ENCODE data around the gene JMJD1C.

JMJD1C gene

GRCh38 chr10:63375859-63376258 lies 89.9 kb downstream of the JMJD1C start:
- TF ChIP-seq SPI1 (IDR thresholded peaks at IDR 0.05; ENCODE audit: low read depth, low read length) (no peak), POLR2AphosphoS5 (IDR thresholded peaks at IDR 0.05; ENCODE audit: low read depth, low read length) (no peak), PAX5 (IDR thresholded peaks at IDR 0.05; ENCODE audit: insufficient read depth, low read length, severe bottlenecking) (no peak), TAF1 (IDR thresholded peaks at IDR 0.05; ENCODE audit: low read depth, low read length) (no peak), POLR2A (IDR thresholded peaks at IDR 0.05; ENCODE audit: low read depth, low read length) (no peak), POU2F2 (IDR thresholded peaks at IDR 0.05; ENCODE audit: low read depth, low read length) (no peak)
- DNase-seq (ENCODE audit: insufficient read length, low spot score) (no peak), FAIRE-seq (no peak)

- no peak for DNase-seq (ENCODE audit: insufficient read length, low spot score)
- no peak for FAIRE-seq
- no peak for TF ChIP-seq PAX5 (IDR thresholded peaks at IDR 0.05; ENCODE audit: insufficient read depth, low read length, severe bottlenecking)
Measured at GRCh38 chr10:63375458-63375857, 90.3 kb downstream of the JMJD1C start.

GRCh38 chr10:63374991-63375390 lies 90.8 kb downstream of the JMJD1C start:
- FAIRE-seq (no peak), DNase-seq (ENCODE audit: insufficient read length, low spot score) (no peak)
- TF ChIP-seq PAX5 (IDR thresholded peaks at IDR 0.05; ENCODE audit: insufficient read depth, low read length, severe bottlenecking) (no peak), POLR2A (IDR thresholded peaks at IDR 0.05; ENCODE audit: low read depth, low read length) (no peak)

DNA sequence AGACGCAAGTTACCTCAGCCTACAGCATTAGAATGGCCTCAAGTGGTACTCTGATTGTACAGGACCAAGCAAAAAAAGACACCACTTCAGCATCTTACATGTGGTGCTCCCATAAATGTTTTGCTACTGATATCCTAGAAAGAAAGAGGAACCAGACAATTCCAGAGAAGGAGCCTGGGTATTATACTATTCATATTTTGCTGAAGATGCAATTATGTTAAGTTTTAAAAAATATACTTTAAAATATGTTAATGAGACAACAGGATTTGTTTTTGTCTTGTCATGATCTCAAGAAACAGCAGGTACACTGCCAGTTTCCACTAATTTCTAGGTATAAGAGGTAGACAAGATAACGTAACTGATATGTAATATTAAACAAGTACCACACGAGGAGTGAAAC lies 92.6 kb downstream of the JMJD1C start:
- no peak for DNase-seq (ENCODE audit: insufficient read length, low spot score)
- TF ChIP-seq POLR2A (IDR thresholded peaks at IDR 0.05; ENCODE audit: low read depth, low read length) (no peak), TAF1 (IDR thresholded peaks at IDR 0.05; ENCODE audit: low read depth, low read length) (no peak), PAX5 (IDR thresholded peaks at IDR 0.05; ENCODE audit: insufficient read depth, low read length, severe bottlenecking) (no peak), SPI1 (IDR thresholded peaks at IDR 0.05; ENCODE audit: low read depth, low read length) (no peak), POLR2AphosphoS5 (IDR thresholded peaks at IDR 0.05; ENCODE audit: low read depth, low read length) (no peak), POU2F2 (IDR thresholded peaks at IDR 0.05; ENCODE audit: low read depth, low read length) (no peak)
- FAIRE-seq: no peak

- no peak for DNase-seq (ENCODE audit: insufficient read length, low spot score)
- no peak for TF ChIP-seq PAX5 (IDR thresholded peaks at IDR 0.05; ENCODE audit: insufficient read depth, low read length, severe bottlenecking)
- no peak for TF ChIP-seq POLR2A (IDR thresholded peaks at IDR 0.05; ENCODE audit: low read depth, low read length)
- TF ChIP-seq SPI1 (IDR thresholded peaks at IDR 0.05; ENCODE audit: low read depth, low read length): no peak
- no peak for TF ChIP-seq POLR2AphosphoS5 (IDR thresholded peaks at IDR 0.05; ENCODE audit: low read depth, low read length)
- no peak for TF ChIP-seq POU2F2 (IDR thresholded peaks at IDR 0.05; ENCODE audit: low read depth, low read length)
- TF ChIP-seq TAF1 (IDR thresholded peaks at IDR 0.05; ENCODE audit: low read depth, low read length): no peak
- no peak for FAIRE-seq
Measured at GRCh38 chr10:63369711-63370110, 96.1 kb downstream of the JMJD1C start.

DNA sequence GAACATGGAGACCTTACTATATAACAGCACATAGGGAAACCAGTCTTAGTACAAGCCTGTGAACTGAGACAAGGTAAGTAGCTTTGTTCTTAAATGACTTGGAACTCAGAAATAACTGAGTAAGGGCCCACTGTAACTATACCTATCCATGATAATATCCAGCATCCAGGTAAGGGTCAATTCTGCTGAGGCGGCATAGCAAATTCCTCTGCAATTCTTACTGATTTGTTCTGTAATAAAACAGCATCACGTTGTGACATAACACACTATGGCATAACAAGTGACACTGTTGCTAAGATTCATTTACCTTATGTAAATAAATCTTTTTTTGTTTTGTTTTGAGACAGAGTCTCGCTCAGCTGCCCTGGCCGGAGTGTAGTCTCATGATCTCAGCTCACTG lies 97.4 kb downstream of the JMJD1C start:
- no peak for TF ChIP-seq TAF1 (IDR thresholded peaks at IDR 0.05; ENCODE audit: low read depth, low read length)
- TF ChIP-seq POU2F2 (IDR thresholded peaks at IDR 0.05; ENCODE audit: low read depth, low read length): no peak
- TF ChIP-seq SPI1 (IDR thresholded peaks at IDR 0.05; ENCODE audit: low read depth, low read length): no peak
- TF ChIP-seq POLR2AphosphoS5 (IDR thresholded peaks at IDR 0.05; ENCODE audit: low read depth, low read length): no peak
- no peak for TF ChIP-seq POLR2A (IDR thresholded peaks at IDR 0.05; ENCODE audit: low read depth, low read length)
- no peak for TF ChIP-seq PAX5 (IDR thresholded peaks at IDR 0.05; ENCODE audit: insufficient read depth, low read length, severe bottlenecking)
- no peak for FAIRE-seq
- DNase-seq (ENCODE audit: insufficient read length, low spot score): no peak

DNA sequence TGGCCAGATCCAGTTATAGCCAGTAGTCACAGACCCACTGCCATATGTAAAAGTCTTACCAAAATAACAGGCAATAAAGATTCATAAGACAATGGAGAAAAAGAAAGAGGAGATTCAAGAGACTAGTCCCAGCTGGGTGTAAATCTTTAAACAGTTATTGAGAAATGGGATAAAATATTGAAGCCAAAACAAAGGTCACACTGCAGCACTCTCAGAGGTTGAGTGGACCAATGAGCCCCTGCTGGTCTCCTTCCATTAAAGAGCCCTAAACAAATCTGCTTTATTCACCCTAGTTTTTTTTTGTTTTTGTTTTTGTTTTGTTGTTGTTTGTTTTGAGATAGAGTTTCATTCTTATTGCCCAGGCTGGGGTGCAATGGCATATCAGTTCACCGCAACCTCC lies 98.8 kb downstream of the JMJD1C start:
- DNase-seq (ENCODE audit: insufficient read length, low spot score): no peak
- no peak for TF ChIP-seq POLR2AphosphoS5 (IDR thresholded peaks at IDR 0.05; ENCODE audit: low read depth, low read length)
- TF ChIP-seq POLR2A (IDR thresholded peaks at IDR 0.05; ENCODE audit: low read depth, low read length): no peak
- TF ChIP-seq TAF1 (IDR thresholded peaks at IDR 0.05; ENCODE audit: low read depth, low read length): no peak
- no peak for TF ChIP-seq PAX5 (IDR thresholded peaks at IDR 0.05; ENCODE audit: insufficient read depth, low read length, severe bottlenecking)
- no peak for TF ChIP-seq POU2F2 (IDR thresholded peaks at IDR 0.05; ENCODE audit: low read depth, low read length)
- no peak for TF ChIP-seq SPI1 (IDR thresholded peaks at IDR 0.05; ENCODE audit: low read depth, low read length)
- no peak for FAIRE-seq

DNA sequence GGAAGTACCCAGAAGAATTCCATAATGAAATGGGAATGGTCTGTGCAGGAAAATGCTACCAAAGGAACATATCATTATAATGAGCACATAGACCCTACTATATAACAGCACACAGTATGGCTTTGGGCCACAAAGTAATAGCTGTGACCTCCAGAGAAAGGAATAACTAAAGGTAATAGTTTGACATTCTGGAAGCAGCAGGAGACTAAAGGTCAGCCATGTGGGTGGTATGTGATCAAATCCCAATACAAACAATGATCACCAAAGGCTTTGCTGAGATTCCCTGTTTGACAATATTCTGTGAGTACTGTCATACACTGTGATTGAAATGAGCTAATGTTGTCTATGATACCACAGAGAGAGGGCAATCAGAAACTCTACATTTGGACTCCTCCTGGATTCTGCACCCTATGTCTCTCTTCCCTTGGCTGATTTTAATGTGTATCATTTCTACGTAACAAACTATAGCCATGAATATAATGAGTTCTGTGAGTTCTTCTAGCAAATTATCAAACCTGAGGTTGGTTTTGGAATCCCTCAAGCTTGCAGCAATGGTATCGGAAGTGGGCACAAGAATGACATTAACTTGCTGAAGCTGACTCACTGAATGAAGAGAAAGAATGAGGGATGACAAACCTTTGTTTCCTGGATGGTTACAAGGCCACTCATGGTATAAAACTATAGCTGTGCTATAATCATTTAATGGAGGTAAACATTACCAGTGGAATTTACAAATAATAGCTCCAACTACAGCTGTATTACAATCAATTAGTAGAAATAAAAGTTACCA lies 99.6 kb downstream of the JMJD1C start:
- TF ChIP-seq SPI1 (IDR thresholded peaks at IDR 0.05; ENCODE audit: low read depth, low read length) (no peak), PAX5 (IDR thresholded peaks at IDR 0.05; ENCODE audit: insufficient read depth, low read length, severe bottlenecking) (no peak), POU2F2 (IDR thresholded peaks at IDR 0.05; ENCODE audit: low read depth, low read length) (no peak)
- DNase-seq (ENCODE audit: insufficient read length, low spot score) (no peak), FAIRE-seq (no peak)

- TF ChIP-seq POU2F2 (IDR thresholded peaks at IDR 0.05; ENCODE audit: low read depth, low read length) (no peak), SPI1 (IDR thresholded peaks at IDR 0.05; ENCODE audit: low read depth, low read length) (no peak), PAX5 (IDR thresholded peaks at IDR 0.05; ENCODE audit: insufficient read depth, low read length, severe bottlenecking) (no peak), TAF1 (IDR thresholded peaks at IDR 0.05; ENCODE audit: low read depth, low read length) (no peak), POLR2AphosphoS5 (IDR thresholded peaks at IDR 0.05; ENCODE audit: low read depth, low read length) (no peak), POLR2A (IDR thresholded peaks at IDR 0.05; ENCODE audit: low read depth, low read length) (no peak)
- DNase-seq (ENCODE audit: insufficient read length, low spot score): no peak
- no peak for FAIRE-seq
Measured at GRCh38 chr10:63364918-63365317, 100.9 kb downstream of the JMJD1C start.

DNA sequence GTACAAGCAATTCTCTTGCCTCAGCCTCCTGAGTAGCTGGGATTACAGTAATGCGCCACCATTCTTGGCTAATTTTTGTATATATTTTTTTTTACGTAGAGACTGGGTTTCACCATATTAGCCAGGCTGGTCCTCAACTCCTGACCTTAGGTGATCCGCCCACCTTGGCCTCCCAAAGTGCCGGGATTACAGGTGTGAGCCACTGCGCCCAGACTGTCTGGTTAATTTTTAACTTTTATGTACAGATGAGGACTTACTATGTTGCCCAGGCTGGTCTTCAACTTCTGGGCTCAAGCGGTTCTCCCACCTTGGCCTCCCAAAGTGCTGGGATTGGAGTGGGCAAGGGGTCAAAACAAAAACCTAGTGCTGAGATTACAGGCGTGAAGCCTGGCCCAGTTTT lies 101.8 kb downstream of the JMJD1C start:
- DNase-seq (ENCODE audit: insufficient read length, low spot score) (no peak), FAIRE-seq (no peak)
- TF ChIP-seq POU2F2 (IDR thresholded peaks at IDR 0.05; ENCODE audit: low read depth, low read length): no peak
- no peak for TF ChIP-seq TAF1 (IDR thresholded peaks at IDR 0.05; ENCODE audit: low read depth, low read length)
- no peak for TF ChIP-seq SPI1 (IDR thresholded peaks at IDR 0.05; ENCODE audit: low read depth, low read length)
- TF ChIP-seq POLR2AphosphoS5 (IDR thresholded peaks at IDR 0.05; ENCODE audit: low read depth, low read length): no peak
- no peak for TF ChIP-seq POLR2A (IDR thresholded peaks at IDR 0.05; ENCODE audit: low read depth, low read length)
- TF ChIP-seq PAX5 (IDR thresholded peaks at IDR 0.05; ENCODE audit: insufficient read depth, low read length, severe bottlenecking): no peak
